ENCODE results near the gene ANKS6. TPM values are rescaled to one million over a fixed set of nuclear protein-coding genes. Genes with fewer than 3 reads are reported as not detected.

ANKS6 gene
- total and polyA plus RNA-seq, 4 donors = 8.0 to 31.3 (median 19.8) TPM

DNA sequence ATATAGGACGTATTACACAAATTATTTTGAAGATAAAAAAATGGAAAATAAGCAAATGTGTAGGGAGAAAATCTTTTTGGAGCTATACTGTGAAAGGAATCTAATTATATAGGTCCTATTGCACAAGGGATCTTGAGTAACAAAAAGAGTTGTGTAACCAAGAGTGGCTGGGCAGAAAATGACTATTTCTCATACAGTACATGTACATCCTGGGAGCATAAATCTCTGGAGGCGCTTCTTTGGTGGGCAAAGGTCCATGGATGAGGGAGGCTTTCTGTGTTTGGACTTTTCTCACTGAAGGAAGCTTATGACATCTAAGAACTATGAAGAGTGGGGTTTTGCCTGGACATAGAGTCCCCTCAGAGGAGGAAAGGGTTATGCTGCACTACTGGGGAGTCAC is 29.8 kb downstream of the ANKS6 start:
- DNase-seq (ENCODE audit: low read depth in 4 of 6, low spot score in 6 of 6) = no peak
- Histone ChIP-seq H3K27ac (ENCODE audit: low read depth, low read length) (no peak overlapping the region), H3K27me3 (ENCODE audit: control insufficient read depth, insufficient read depth, low read length) (no peaks in the 10 kb centered on the region), H3K4me3 (ENCODE audit: low read depth, low read length) (no peak overlapping the region), H3K36me3 (ENCODE audit: control insufficient read depth, insufficient read depth, low read length) (peaks cover 34% of the 10 kb centered on the region), H3K4me1 (ENCODE audit: control insufficient read depth, insufficient read depth, low read length) (no peaks in the 10 kb centered on the region), H3K9me3 (ENCODE audit: control insufficient read depth, insufficient read depth, low read length) (peaks cover 4% of the 10 kb centered on the region)
- WGBS (ENCODE audit: insufficient coverage) = 100% methylated on average over 1 of the region's 2 CpGs

DNA sequence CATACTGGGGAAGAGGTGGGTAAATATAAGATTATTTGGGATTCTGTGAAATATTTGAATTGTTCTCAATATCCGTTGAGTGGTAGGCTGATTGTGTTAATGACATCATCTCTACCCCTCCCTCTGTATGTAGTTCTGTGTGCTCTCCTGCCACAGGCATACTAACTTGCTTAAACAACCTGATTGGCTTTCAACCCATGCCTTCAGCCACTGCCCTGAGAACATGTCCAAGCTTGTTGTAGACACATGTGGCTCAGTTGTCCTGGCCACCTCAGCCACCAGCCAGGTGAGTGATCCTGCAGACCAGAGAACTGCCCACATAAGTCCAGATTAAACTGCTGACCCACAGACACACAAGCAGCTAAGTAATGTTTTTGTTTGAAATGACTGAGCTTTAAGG is 31.1 kb downstream of the ANKS6 start:
- DNase-seq (ENCODE audit: low read depth in 4 of 6, low spot score in 6 of 6) = no peak
- no peak overlapping the region for H3K4me3 ChIP-seq (ENCODE audit: low read depth, low read length)
- whole genome bisulfite sequencing (ENCODE audit: insufficient coverage) = no CpG with 5 or more reads among the region's 1 CpG
- H3K27me3 ChIP-seq (ENCODE audit: control insufficient read depth, insufficient read depth, low read length) = no peaks in the 10 kb centered on the region
- H3K36me3 ChIP-seq (ENCODE audit: control insufficient read depth, insufficient read depth, low read length) = peaks cover 23% of the 10 kb centered on the region
- peaks cover 4% of the 10 kb centered on the region for H3K9me3 ChIP-seq (ENCODE audit: control insufficient read depth, insufficient read depth, low read length)
- H3K27ac ChIP-seq (ENCODE audit: low read depth, low read length) = no peak overlapping the region
- H3K4me1 ChIP-seq (ENCODE audit: control insufficient read depth, insufficient read depth, low read length) = no peaks in the 10 kb centered on the region

DNA sequence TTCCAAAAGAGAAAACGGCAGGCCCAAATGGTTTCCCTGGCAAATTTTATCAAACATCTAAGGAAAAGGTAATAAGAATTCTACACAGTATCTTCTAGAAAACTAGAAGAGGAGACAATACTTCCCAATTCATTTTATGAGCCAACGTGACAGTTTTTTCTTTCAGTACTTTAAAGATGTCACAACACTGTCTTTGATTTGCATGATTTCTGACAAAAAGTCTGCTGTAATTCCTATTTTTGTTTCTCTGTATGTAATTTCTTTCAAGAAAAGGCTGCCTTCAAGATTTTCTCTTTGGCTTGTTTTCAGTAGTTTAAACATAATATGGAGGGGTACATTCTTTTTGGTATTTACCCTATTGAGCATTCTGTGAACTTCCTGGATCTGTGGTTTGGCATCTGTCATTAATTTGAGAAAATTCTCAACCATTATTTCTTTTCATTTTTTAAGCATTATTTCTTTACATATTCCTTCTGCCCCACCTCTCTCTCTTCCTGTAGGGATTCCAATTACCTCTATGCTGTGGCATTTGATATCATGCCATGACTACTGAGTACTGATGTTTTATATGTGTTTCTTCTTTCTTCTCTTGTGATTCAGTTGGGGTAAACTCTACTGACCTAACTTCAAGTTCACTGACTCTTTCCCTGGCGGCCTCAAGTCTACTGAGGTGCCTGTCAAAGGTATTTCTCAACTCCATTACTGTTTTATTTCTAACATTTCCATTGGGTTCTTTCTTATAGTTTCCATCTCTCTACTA is 32.2 kb downstream of the ANKS6 start:
- WGBS (ENCODE audit: insufficient coverage) = 92% methylated on average over 1 of the region's 3 CpGs
- peaks cover 23% of the 10 kb centered on the region for H3K36me3 ChIP-seq (ENCODE audit: control insufficient read depth, insufficient read depth, low read length)
- H3K9me3 ChIP-seq (ENCODE audit: control insufficient read depth, insufficient read depth, low read length) = peaks cover 4% of the 10 kb centered on the region
- peak in 1 of 6 donors; percentile 11 for DNase-seq (ENCODE audit: low read depth in 4 of 6, low spot score in 6 of 6)
- no peak overlapping the region for H3K4me3 ChIP-seq (ENCODE audit: low read depth, low read length)
- H3K4me1 ChIP-seq (ENCODE audit: control insufficient read depth, insufficient read depth, low read length) = no peaks in the 10 kb centered on the region
- H3K27me3 ChIP-seq (ENCODE audit: control insufficient read depth, insufficient read depth, low read length) = no peaks in the 10 kb centered on the region
- no peak overlapping the region for H3K27ac ChIP-seq (ENCODE audit: low read depth, low read length)

DNA sequence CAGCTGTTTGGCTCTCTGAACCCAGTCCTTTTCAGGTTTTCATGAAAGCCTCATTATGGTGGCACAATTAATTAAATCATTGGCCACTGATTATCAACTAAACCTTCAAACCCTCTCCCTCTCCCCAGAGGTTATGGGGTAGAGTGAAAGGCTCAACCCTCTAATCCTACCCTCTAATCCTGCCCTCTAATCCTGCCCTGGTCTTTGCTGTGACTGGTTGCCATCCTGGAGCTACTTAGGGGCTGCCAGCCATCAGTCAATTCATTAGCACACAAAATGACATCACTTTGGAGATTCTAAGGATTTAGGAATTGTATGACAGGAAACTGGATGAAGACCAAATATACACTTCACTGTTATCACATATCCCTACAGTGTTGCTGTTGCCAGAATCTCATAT is 36.1 kb downstream of the ANKS6 start:
- peaks cover 11% of the 10 kb centered on the region for H3K36me3 ChIP-seq (ENCODE audit: control insufficient read depth, insufficient read depth, low read length)
- H3K9me3 ChIP-seq (ENCODE audit: control insufficient read depth, insufficient read depth, low read length) = peaks cover 8% of the 10 kb centered on the region
- no peak overlapping the region for H3K27ac ChIP-seq (ENCODE audit: low read depth, low read length)
- no peak overlapping the region for H3K4me3 ChIP-seq (ENCODE audit: low read depth, low read length)
- H3K4me1 ChIP-seq (ENCODE audit: control insufficient read depth, insufficient read depth, low read length) = no peaks in the 10 kb centered on the region
- DNase-seq (ENCODE audit: low read depth in 4 of 6, low spot score in 6 of 6) = peak in 1 of 6 donors; percentile 23
- no peaks in the 10 kb centered on the region for H3K27me3 ChIP-seq (ENCODE audit: control insufficient read depth, insufficient read depth, low read length)

DNA sequence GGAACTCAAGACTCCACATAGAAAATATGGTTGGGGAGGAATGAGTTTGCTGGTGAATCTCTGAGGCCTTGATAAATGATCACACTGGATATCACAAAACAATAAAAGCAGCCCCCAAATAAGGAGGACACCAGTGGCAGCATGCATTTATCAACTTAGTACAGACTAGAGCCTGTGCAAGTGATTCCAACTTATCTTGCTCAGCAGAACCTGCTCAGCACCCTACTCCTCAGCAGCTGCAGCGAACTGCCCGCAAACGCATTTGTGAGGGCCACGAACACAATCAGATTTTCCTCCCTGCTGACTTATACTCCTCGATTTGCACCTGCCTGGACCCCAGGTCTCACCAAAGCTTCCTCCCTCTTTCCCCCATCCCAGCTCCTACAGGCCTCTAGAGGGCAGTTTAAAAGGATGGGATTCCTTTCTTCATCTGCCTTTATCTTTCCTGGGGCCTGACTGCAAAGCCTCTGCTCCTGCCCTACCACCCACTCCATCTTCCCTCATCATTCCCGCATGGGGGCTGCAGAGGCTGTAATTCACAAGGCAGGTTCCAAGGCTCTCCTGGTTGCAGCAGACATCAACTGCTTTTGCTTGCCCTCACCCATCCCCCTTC is 41.2 kb downstream of the ANKS6 start:
- H3K27me3 ChIP-seq (ENCODE audit: control insufficient read depth, insufficient read depth, low read length) = no peaks in the 10 kb centered on the region
- no peak overlapping the region for H3K4me3 ChIP-seq (ENCODE audit: low read depth, low read length)
- H3K9me3 ChIP-seq (ENCODE audit: control insufficient read depth, insufficient read depth, low read length) = peaks cover 4% of the 10 kb centered on the region
- no peaks in the 10 kb centered on the region for H3K4me1 ChIP-seq (ENCODE audit: control insufficient read depth, insufficient read depth, low read length)
- H3K27ac ChIP-seq (ENCODE audit: low read depth, low read length) = no peak overlapping the region
- DNase-seq (ENCODE audit: low read depth in 4 of 6, low spot score in 6 of 6) = no peak
- H3K36me3 ChIP-seq (ENCODE audit: control insufficient read depth, insufficient read depth, low read length) = peaks cover 31% of the 10 kb centered on the region
- WGBS (ENCODE audit: insufficient coverage) = 93% methylated on average over 5 of the region's 6 CpGs

DNA sequence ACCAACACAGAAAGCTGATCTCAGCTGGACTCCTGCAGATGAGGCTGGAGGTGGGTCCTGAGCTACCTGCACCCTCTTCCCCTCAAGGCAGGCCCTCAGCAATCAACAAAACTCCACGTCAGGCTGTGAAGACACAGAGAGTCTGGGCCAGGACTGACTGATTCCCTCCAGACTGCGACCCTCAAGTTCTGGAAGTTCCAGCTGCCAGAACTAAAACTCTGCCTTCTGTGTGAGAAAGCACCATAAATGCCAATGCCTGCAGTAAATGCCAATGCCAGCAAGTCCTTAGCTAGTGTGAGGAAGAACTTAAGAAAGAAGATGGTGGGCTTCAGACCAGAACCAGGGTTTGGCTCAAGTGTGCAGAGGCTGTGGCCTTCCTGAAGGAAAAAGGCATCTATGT is 45.1 kb downstream of the ANKS6 start:
- WGBS (ENCODE audit: insufficient coverage) = 90% methylated on average over 2 of the region's 2 CpGs
- Histone ChIP-seq H3K27ac (ENCODE audit: low read depth, low read length) (no peak overlapping the region), H3K4me3 (ENCODE audit: low read depth, low read length) (no peak overlapping the region), H3K27me3 (ENCODE audit: control insufficient read depth, insufficient read depth, low read length) (no peaks in the 10 kb centered on the region), H3K4me1 (ENCODE audit: control insufficient read depth, insufficient read depth, low read length) (no peaks in the 10 kb centered on the region), H3K36me3 (ENCODE audit: control insufficient read depth, insufficient read depth, low read length) (peaks cover 43% of the 10 kb centered on the region), H3K9me3 (ENCODE audit: control insufficient read depth, insufficient read depth, low read length) (no peaks in the 10 kb centered on the region)
- no peak for DNase-seq (ENCODE audit: low read depth in 4 of 6, low spot score in 6 of 6)

DNA sequence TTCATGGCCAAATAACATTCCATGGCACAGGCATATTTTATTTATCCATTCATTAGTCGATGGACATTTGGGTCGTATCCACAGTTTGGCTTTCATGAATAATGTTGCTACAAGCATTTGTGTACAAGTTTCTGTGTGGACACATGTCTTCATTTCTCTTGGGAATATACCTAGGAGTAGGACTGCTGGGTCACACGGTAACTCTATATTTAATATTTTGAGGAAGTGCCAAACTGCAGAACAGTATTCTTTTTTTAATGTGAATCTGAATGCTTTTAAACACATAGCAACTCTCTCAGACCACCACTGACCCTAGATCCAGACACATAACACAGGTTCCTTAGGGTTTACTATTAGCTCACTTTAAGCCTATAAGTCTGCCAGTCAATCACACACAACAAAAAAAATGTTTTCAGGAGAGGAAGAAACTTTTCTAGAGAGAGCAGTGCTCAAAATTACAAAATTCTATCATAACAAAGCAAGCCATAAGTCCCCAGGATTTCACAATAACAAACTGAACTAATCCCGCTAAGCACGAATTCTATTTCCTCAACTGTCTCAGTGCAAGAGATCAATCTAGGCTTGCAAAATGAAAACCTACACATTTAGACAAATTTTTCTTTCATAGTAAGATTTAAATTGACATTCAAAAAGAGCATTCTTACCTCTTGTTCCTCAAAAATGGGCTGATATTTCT is 45.8 kb downstream of the ANKS6 start:
- H3K27me3 ChIP-seq (ENCODE audit: control insufficient read depth, insufficient read depth, low read length) = no peaks in the 10 kb centered on the region

DNA sequence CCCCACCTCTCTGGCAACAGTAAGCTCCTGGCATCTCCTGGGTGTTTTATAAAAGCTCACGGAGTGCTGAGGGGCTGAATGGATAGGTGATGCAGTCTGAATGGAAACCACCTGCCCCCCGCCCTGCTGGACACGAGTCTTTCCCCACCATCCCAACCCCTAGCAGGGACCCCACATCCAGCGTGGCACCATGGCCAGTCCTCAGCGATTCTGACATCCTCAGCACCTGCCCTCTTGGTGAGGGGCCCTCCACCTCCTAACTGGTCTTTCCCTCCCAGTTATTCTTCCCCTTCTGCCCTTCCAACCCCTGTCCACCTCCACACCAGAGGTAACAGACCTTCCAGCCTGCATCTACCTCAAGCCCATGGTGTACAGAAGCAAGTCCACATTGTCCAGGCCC is 48.9 kb downstream of the ANKS6 start:
- no peaks in the 10 kb centered on the region for H3K27me3 ChIP-seq (ENCODE audit: control insufficient read depth, insufficient read depth, low read length)
- H3K27ac ChIP-seq (ENCODE audit: low read depth, low read length) = no peak overlapping the region
- no peaks in the 10 kb centered on the region for H3K4me1 ChIP-seq (ENCODE audit: control insufficient read depth, insufficient read depth, low read length)
- peaks cover 38% of the 10 kb centered on the region for H3K36me3 ChIP-seq (ENCODE audit: control insufficient read depth, insufficient read depth, low read length)
- no peak overlapping the region for H3K4me3 ChIP-seq (ENCODE audit: low read depth, low read length)
- no peaks in the 10 kb centered on the region for H3K9me3 ChIP-seq (ENCODE audit: control insufficient read depth, insufficient read depth, low read length)
- WGBS (ENCODE audit: insufficient coverage) = 87% methylated on average over 4 of the region's 5 CpGs
- DNase-seq (ENCODE audit: low read depth in 4 of 6, low spot score in 6 of 6) = no peak

More for the DNA sequence above, 45.8 kb downstream of the ANKS6 start:
- WGBS (ENCODE audit: insufficient coverage) = no CpG with 5 or more reads among the region's 5 CpGs
- H3K27ac ChIP-seq (ENCODE audit: low read depth, low read length) = no peak overlapping the region
- no peak overlapping the region for H3K4me3 ChIP-seq (ENCODE audit: low read depth, low read length)
- DNase-seq (ENCODE audit: low read depth in 4 of 6, low spot score in 6 of 6) = no peak
- no peaks in the 10 kb centered on the region for H3K9me3 ChIP-seq (ENCODE audit: control insufficient read depth, insufficient read depth, low read length)
- no peaks in the 10 kb centered on the region for H3K4me1 ChIP-seq (ENCODE audit: control insufficient read depth, insufficient read depth, low read length)
- peaks cover 39% of the 10 kb centered on the region for H3K36me3 ChIP-seq (ENCODE audit: control insufficient read depth, insufficient read depth, low read length)

DNA sequence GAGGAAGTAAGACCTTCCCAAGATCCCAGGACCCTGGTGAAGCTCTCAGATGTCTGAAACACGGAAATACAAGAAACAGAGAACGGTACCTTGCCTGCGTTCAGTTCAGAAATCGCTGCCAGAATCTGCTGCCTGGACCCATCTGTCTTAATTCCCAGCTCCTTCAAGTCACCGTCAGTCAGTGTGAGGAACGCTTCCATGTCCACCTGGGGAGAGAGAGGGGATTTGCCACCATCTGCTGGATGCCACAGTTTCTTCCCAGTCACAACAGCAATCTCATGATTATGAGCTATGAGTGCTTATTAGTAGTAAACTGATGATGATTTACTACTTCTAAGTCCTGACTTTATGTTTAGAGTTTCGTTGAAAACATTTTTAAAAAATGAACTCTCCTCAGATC is 50.9 kb downstream of the ANKS6 start:
- WGBS (ENCODE audit: insufficient coverage) = 70% methylated on average over 4 of the region's 7 CpGs

More for the DNA sequence above, 50.9 kb downstream of the ANKS6 start:
- H3K9me3 ChIP-seq (ENCODE audit: control insufficient read depth, insufficient read depth, low read length) = no peaks in the 10 kb centered on the region
- DNase-seq (ENCODE audit: low read depth in 4 of 6, low spot score in 6 of 6) = peak in 2 of 6 donors; percentile 40 to 45
- no peaks in the 10 kb centered on the region for H3K27me3 ChIP-seq (ENCODE audit: control insufficient read depth, insufficient read depth, low read length)
- H3K4me1 ChIP-seq (ENCODE audit: control insufficient read depth, insufficient read depth, low read length) = no peaks in the 10 kb centered on the region
- H3K36me3 ChIP-seq (ENCODE audit: control insufficient read depth, insufficient read depth, low read length) = peaks cover 34% of the 10 kb centered on the region
- no peak overlapping the region for H3K27ac ChIP-seq (ENCODE audit: low read depth, low read length)
- H3K4me3 ChIP-seq (ENCODE audit: low read depth, low read length) = no peak overlapping the region

Data from spinal cord (tissue), 10 donors.